ENCODE measurements around the gene RNF217. TPM values are rescaled to one million over a fixed set of nuclear protein-coding genes. Genes with fewer than 3 reads are reported as not detected.
"Not testable (repeated sequence)": the region's sequence is repeated elsewhere in the genome, so short reads cannot be mapped to it uniquely, and the experiment has no call there.

RNF217 gene
- total and polyA plus RNA-seq, 2 donors, result 3.4 to 7.8 TPM

DNA sequence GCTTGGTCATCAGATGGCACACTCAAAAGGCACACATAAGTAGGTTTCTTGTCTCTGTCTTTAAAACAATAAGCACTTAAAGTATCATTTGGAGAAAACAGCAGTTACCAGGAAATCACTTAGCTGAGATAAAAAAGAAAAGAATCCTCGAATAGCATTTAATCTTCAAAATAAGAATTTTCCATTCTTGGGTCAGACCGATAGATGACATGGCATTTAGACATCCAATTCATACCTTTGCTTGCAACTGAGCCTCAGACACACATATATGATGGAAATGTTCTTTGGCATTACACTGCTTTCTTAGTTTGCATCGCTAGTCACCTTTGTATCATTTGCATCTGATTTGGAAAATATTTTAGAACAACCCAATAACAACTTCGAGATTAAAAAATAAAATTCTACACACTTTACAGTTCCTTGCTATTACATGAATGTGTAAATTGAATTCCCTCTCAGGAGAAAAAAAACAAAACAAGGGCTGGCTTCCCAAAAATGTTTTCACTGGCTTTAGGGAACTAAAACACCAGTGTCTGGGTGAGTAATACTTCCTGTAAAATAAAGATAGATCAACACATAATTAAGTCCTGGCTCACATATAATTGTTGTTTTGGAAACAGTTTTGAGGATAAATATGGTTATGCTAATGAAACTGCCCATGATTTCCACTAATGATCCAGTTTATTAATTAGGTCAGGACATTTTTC is 1.3 kb upstream of the RNF217 start:
- H3K27ac ChIP-seq (ENCODE audit: low read depth in 1 of 2, low read length in 1 of 2), result no peak overlapping the region
- no peaks in the 10 kb centered on the region for H3K9me3 ChIP-seq (ENCODE audit: control insufficient read depth in 2 of 2, insufficient read depth in 1 of 2, low read length in 1 of 2)
- H3K27me3 ChIP-seq (ENCODE audit: control insufficient read depth in 2 of 2, insufficient read depth in 1 of 2, low read length in 1 of 2), result peaks cover 20 to 42% of the 10 kb centered on the region in 2 donors
- H3K36me3 ChIP-seq (ENCODE audit: control insufficient read depth in 2 of 2, insufficient read depth in 2 of 2, low read length in 1 of 2), result no peaks in the 10 kb centered on the region
- H3K4me1 ChIP-seq (ENCODE audit: control insufficient read depth in 2 of 2, insufficient read depth in 2 of 2, low read length in 2 of 2), result peaks cover 0 to 8% of the 10 kb centered on the region in 2 donors
- DNase-seq (ENCODE audit: low read depth in 6 of 9, low spot score in 9 of 9), result no peak
- no peak overlapping the region for H3K4me3 ChIP-seq (ENCODE audit: low read length in 2 of 2)
- WGBS, result 80% methylated on average over 4 of the region's 4 CpGs

DNA sequence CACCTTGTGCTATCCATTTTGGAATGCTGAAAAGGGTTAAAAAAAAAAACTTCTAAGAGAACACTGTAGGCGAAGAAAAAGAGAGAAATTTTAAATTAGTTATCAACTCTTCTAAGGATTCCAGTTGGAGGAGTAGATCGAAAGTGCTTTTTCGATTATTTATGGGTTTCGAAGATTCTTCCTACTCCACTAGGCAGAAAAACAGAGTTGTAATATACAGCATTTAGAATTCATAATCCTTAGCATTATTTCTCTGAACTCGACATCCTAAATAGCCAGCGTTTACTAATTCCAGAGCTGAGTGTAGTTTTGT is 817 bp upstream of the RNF217 start:
- WGBS, result 8% methylated on average over 6 of the region's 6 CpGs
- Histone ChIP-seq H3K9me3 (ENCODE audit: control insufficient read depth in 2 of 2, insufficient read depth in 1 of 2, low read length in 1 of 2) (no peaks in the 10 kb centered on the region), H3K4me1 (ENCODE audit: control insufficient read depth in 2 of 2, insufficient read depth in 2 of 2, low read length in 2 of 2) (peaks cover 0 to 8% of the 10 kb centered on the region in 2 donors), H3K4me3 (ENCODE audit: low read length in 2 of 2) (peak overlapping the region; percentile 35 to 41), H3K27ac (ENCODE audit: low read depth in 1 of 2, low read length in 1 of 2) (peak overlapping the region in 1 of 2 donors; percentile 26), H3K36me3 (ENCODE audit: control insufficient read depth in 2 of 2, insufficient read depth in 2 of 2, low read length in 1 of 2) (no peaks in the 10 kb centered on the region), H3K27me3 (ENCODE audit: control insufficient read depth in 2 of 2, insufficient read depth in 1 of 2, low read length in 1 of 2) (peaks cover 20 to 42% of the 10 kb centered on the region in 2 donors)
- no peak for DNase-seq (ENCODE audit: low read depth in 6 of 9, low spot score in 9 of 9)

DNA sequence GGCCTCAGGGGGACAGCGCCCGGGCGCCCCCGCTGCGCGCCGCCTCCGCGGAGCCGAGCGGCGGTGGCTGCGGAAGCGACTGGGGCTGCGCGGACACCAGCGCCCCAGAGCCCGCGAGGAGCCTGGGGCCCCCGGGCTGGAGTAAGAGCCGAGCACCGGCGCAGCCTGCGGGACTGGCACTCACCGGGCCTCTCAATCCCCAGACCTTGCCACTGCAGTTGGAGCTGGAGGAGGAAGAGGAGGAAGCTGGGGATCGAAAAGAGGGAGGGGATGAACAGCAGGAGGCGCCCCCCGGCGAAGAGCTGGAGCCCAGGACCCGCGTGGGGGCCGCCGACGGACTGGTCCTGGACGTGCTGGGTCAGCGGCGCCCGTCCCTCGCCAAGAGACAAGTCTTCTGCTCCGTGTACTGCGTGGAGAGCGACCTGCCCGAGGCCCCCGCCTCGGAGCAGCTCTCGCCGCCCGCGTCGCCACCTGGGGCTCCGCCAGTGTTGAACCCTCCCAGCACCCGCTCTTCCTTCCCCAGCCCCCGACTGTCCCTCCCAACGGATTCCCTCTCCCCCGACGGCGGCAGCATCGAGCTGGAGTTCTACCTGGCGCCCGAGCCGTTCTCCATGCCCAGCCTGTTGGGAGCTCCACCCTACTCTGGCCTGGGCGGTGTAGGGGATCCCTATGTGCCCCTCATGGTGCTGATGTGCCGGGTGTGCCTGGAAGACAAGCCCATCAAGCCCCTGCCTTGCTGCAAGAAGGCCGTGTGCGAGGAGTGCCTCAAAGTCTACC is 590 bp downstream of the RNF217 start:
- Histone ChIP-seq H3K4me3 (ENCODE audit: low read length in 2 of 2) (peak overlapping the region; percentile 39 to 41), H3K4me1 (ENCODE audit: control insufficient read depth in 2 of 2, insufficient read depth in 2 of 2, low read length in 2 of 2) (peaks cover 0 to 8% of the 10 kb centered on the region in 2 donors), H3K27ac (ENCODE audit: low read depth in 1 of 2, low read length in 1 of 2) (peak overlapping the region; percentile 53 to 81), H3K36me3 (ENCODE audit: control insufficient read depth in 2 of 2, insufficient read depth in 2 of 2, low read length in 1 of 2) (no peaks in the 10 kb centered on the region), H3K9me3 (ENCODE audit: control insufficient read depth in 2 of 2, insufficient read depth in 1 of 2, low read length in 1 of 2) (no peaks in the 10 kb centered on the region), H3K27me3 (ENCODE audit: control insufficient read depth in 2 of 2, insufficient read depth in 1 of 2, low read length in 1 of 2) (peaks cover 20 to 42% of the 10 kb centered on the region in 2 donors)
- 2% methylated on average over 65 of the region's 65 CpGs for WGBS
- DNase-seq (ENCODE audit: low read depth in 6 of 9, low spot score in 9 of 9), result peak in 1 of 9 donors; percentile 29

DNA sequence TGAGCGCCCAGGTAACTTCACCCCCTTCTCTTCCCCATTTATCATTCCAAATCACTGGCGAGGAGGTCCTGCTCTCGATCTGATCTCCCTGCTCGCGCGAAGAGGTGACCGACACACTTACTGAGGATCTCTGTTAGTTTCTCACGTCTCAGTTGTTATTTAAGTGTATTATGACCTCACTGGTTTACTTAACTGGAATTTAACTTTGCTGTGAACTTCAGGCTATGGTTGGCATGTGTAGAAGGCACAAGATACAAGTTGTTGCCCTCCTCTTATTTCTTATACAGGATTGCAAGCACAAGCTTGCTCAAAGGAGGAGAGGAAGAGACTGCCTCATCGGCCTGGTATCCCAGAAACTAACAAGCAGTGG is 1.2 kb downstream of the RNF217 start:
- Histone ChIP-seq H3K36me3 (ENCODE audit: control insufficient read depth in 2 of 2, insufficient read depth in 2 of 2, low read length in 1 of 2) (no peaks in the 10 kb centered on the region), H3K27me3 (ENCODE audit: control insufficient read depth in 2 of 2, insufficient read depth in 1 of 2, low read length in 1 of 2) (peaks cover 20 to 42% of the 10 kb centered on the region in 2 donors), H3K4me3 (ENCODE audit: low read length in 2 of 2) (peak overlapping the region; percentile 39 to 41), H3K4me1 (ENCODE audit: control insufficient read depth in 2 of 2, insufficient read depth in 2 of 2, low read length in 2 of 2) (peaks cover 0 to 8% of the 10 kb centered on the region in 2 donors), H3K9me3 (ENCODE audit: control insufficient read depth in 2 of 2, insufficient read depth in 1 of 2, low read length in 1 of 2) (no peaks in the 10 kb centered on the region), H3K27ac (ENCODE audit: low read depth in 1 of 2, low read length in 1 of 2) (peak overlapping the region; percentile 53 to 81)
- peak in 1 of 9 donors; percentile 13 for DNase-seq (ENCODE audit: low read depth in 6 of 9, low spot score in 9 of 9)
- WGBS, result 28% methylated on average over 9 of the region's 9 CpGs

DNA sequence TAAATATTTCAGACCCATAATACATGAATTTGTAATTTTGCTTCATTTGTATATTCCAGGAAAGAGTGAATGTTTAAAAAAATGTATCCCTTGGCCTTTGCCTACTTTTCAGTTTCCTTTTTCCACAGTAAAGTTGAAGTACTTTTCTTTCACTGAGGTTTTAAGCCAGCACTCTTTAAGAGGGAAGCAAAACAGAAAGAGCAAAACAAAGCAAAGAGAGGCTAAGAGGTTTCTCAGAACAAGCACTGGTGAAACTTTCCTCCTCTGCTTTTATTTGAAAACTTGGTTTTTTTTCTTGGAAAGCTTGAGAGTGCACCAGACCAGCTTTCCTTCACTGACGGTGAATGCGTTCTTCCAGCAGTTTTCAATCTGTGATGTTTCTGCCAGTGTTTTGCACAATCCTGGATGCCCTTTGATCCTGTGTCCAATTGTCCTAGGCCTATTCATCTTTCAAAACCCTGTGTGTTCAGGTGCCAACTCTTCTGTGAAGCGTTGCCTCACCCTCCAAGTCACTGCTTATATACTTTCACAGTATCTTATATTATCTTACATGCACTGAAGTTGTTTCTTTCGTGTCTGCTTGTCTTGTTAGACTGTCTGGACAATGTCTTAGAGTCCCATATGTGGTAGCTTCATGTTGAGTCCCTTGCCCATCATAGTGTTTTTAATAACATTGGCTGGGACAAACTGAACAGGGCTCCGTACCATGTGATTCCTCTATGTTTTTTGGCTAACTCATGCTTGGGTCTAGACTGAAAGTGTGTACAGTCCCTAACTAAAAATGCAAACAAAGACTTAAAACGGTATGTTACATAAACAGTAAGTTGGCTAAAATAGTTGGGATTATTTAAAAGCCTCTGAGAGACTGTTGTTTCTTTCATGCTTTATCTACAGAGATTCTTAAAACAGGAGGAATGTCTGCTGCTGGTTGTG is 1.9 kb downstream of the RNF217 start:
- peak in 1 of 9 donors; percentile 1 for DNase-seq (ENCODE audit: low read depth in 6 of 9, low spot score in 9 of 9)
- WGBS, result 68% methylated on average over 6 of the region's 6 CpGs
- peak overlapping the region in 1 of 2 donors; percentile 53 for H3K27ac ChIP-seq (ENCODE audit: low read depth in 1 of 2, low read length in 1 of 2)

DNA sequence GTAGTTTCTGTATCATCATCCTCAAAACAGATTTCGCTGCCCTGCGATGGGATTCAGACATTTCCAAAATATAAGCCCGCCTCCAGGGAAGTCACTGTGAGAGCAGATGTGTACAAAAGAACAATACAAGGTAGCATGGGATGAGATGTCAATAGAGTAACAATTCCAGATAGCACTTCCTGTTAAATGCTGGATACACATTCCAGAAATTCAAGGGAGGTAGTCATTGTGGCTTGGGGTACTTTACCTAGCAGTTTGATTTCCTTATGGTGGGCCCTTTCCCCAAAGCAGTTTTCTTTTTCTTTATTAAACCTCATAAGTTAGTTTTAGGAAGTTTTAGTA is 2.5 kb downstream of the RNF217 start:
- DNase-seq (ENCODE audit: low read depth in 6 of 9, low spot score in 9 of 9), result no peak
- H3K36me3 ChIP-seq (ENCODE audit: control insufficient read depth in 2 of 2, insufficient read depth in 2 of 2, low read length in 1 of 2), result no peaks in the 10 kb centered on the region
- H3K9me3 ChIP-seq (ENCODE audit: control insufficient read depth in 2 of 2, insufficient read depth in 1 of 2, low read length in 1 of 2), result no peaks in the 10 kb centered on the region
- 96% methylated on average over 3 of the region's 3 CpGs for WGBS
- peaks cover 20 to 42% of the 10 kb centered on the region in 2 donors for H3K27me3 ChIP-seq (ENCODE audit: control insufficient read depth in 2 of 2, insufficient read depth in 1 of 2, low read length in 1 of 2)
- H3K4me3 ChIP-seq (ENCODE audit: low read length in 2 of 2), result no peak overlapping the region
- peaks cover 0 to 8% of the 10 kb centered on the region in 2 donors for H3K4me1 ChIP-seq (ENCODE audit: control insufficient read depth in 2 of 2, insufficient read depth in 2 of 2, low read length in 2 of 2)
- H3K27ac ChIP-seq (ENCODE audit: low read depth in 1 of 2, low read length in 1 of 2), result no peak overlapping the region

More for the DNA sequence above, 1.9 kb downstream of the RNF217 start:
- Histone ChIP-seq H3K4me3 (ENCODE audit: low read length in 2 of 2) (no peak overlapping the region), H3K4me1 (ENCODE audit: control insufficient read depth in 2 of 2, insufficient read depth in 2 of 2, low read length in 2 of 2) (peaks cover 0 to 8% of the 10 kb centered on the region in 2 donors), H3K27me3 (ENCODE audit: control insufficient read depth in 2 of 2, insufficient read depth in 1 of 2, low read length in 1 of 2) (peaks cover 20 to 42% of the 10 kb centered on the region in 2 donors), H3K36me3 (ENCODE audit: control insufficient read depth in 2 of 2, insufficient read depth in 2 of 2, low read length in 1 of 2) (no peaks in the 10 kb centered on the region), H3K9me3 (ENCODE audit: control insufficient read depth in 2 of 2, insufficient read depth in 1 of 2, low read length in 1 of 2) (no peaks in the 10 kb centered on the region)

DNA sequence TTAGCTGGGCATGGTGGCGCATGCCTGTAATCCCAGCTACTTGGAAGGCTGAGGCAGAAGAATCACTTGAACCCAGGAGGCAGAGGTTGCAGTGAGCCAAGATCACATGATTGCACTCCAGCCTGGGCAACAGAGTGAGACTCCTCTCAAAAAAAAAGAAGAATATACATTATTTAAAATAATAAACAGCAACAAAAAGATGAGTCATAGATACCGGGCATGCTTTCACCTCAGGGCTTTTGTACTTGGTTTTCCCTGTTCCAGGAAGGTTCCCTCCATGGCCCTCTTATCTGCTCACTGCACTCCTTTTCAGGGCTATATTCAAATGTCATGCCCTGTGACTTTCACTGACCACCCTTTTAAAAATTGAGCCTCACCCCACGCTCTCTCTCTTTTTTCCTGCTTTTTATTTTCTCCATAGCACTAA is 3.2 kb downstream of the RNF217 start:
- H3K4me1 ChIP-seq (ENCODE audit: control insufficient read depth in 2 of 2, insufficient read depth in 2 of 2, low read length in 2 of 2); H3K4me3 ChIP-seq (ENCODE audit: low read length in 2 of 2); H3K36me3 ChIP-seq (ENCODE audit: control insufficient read depth in 2 of 2, insufficient read depth in 2 of 2, low read length in 1 of 2); H3K27ac ChIP-seq (ENCODE audit: low read depth in 1 of 2, low read length in 1 of 2); H3K9me3 ChIP-seq (ENCODE audit: control insufficient read depth in 2 of 2, insufficient read depth in 1 of 2, low read length in 1 of 2); DNase-seq (ENCODE audit: low read depth in 6 of 9, low spot score in 9 of 9): not testable (repeated sequence)
- peaks cover 20 to 36% of the 10 kb centered on the region in 2 donors for H3K27me3 ChIP-seq (ENCODE audit: control insufficient read depth in 2 of 2, insufficient read depth in 1 of 2, low read length in 1 of 2)
- WGBS, result 98% methylated on average over 3 of the region's 3 CpGs

DNA sequence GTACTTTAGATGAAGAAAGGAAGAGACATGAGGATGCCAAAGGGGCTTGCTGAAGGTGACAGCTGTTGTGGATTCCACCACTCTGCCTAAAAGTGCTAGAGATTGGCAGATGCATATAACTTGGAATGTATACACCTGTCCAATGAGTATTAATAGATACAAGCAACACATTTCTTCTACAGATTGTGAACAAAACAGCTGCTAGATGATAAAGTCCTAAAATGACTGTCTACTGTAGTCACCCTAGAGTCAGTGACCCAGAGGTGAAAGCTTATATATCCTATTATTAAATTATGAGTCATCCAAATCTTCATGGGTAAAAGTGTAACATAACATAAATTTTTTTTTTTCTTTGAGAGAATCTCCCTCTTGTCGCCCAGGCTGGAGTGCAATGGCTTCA is 5.2 kb downstream of the RNF217 start:
- Histone ChIP-seq H3K36me3 (ENCODE audit: control insufficient read depth in 2 of 2, insufficient read depth in 2 of 2, low read length in 1 of 2) (no peaks in the 10 kb centered on the region), H3K9me3 (ENCODE audit: control insufficient read depth in 2 of 2, insufficient read depth in 1 of 2, low read length in 1 of 2) (no peaks in the 10 kb centered on the region), H3K27ac (ENCODE audit: low read depth in 1 of 2, low read length in 1 of 2) (no peak overlapping the region), H3K4me3 (ENCODE audit: low read length in 2 of 2) (no peak overlapping the region), H3K4me1 (ENCODE audit: control insufficient read depth in 2 of 2, insufficient read depth in 2 of 2, low read length in 2 of 2) (peaks cover 0 to 6% of the 10 kb centered on the region in 2 donors), H3K27me3 (ENCODE audit: control insufficient read depth in 2 of 2, insufficient read depth in 1 of 2, low read length in 1 of 2) (peaks cover 11 to 20% of the 10 kb centered on the region in 2 donors)
- WGBS, result 93% methylated on average over 1 of the region's 1 CpG
- no peak for DNase-seq (ENCODE audit: low read depth in 6 of 9, low spot score in 9 of 9)
